ENCODE results near the gene CASP7. TPM values are rescaled to one million over a fixed set of nuclear protein-coding genes. Genes with fewer than 3 reads are reported as not detected.
A peak's percentile ranks its signal among the peaks of the same experiment; 100 is the strongest.

Gene CASP7
- polyA plus RNA-seq, 1 donor from 2014 or later, result 13.4 TPM

GRCh38 chr10:113689574-113689973 lies 9.9 kb downstream of the CASP7 start:
- Mint-ChIP-seq H3K4me3 (peak overlapping the region in 1 of 4 donors; percentile 32), H3K4me1 (peaks cover 18 to 22% (median 20%) of the 10 kb centered on the region in 3 donors), H3K9me3 (peaks cover 10 to 39% (median 23%) of the 10 kb centered on the region in 3 donors), H3K36me3 (peaks cover 39% of the 10 kb centered on the region), H3K27me3 (no peaks in the 10 kb centered on the region), H3K27ac (peak overlapping the region in 1 of 3 donors; percentile 55)

- no peak overlapping the region for H3K27ac Mint-ChIP-seq
- H3K27me3 Mint-ChIP-seq, result no peaks in the 10 kb centered on the region
- peaks cover 32% of the 10 kb centered on the region for H3K36me3 Mint-ChIP-seq
- peaks cover 14 to 17% (median 16%) of the 10 kb centered on the region in 3 donors for H3K4me1 Mint-ChIP-seq
- no peak overlapping the region for H3K4me3 Mint-ChIP-seq
- H3K9me3 Mint-ChIP-seq, result peaks cover 10 to 31% (median 23%) of the 10 kb centered on the region in 3 donors
Measured at GRCh38 chr10:113690749-113691148, 11.0 kb downstream of the CASP7 start.

- Mint-ChIP-seq H3K4me1 (peaks cover 14 to 17% (median 16%) of the 10 kb centered on the region in 3 donors), H3K27me3 (no peaks in the 10 kb centered on the region), H3K36me3 (peaks cover 31% of the 10 kb centered on the region), H3K9me3 (peaks cover 10 to 29% (median 23%) of the 10 kb centered on the region in 3 donors), H3K4me3 (no peak overlapping the region), H3K27ac (no peak overlapping the region)
Measured at GRCh38 chr10:113691381-113691780, 11.7 kb downstream of the CASP7 start.

GRCh38 chr10:113692271-113692670 lies 12.6 kb downstream of the CASP7 start:
- no peak overlapping the region for H3K4me3 Mint-ChIP-seq
- H3K27me3 Mint-ChIP-seq, result no peaks in the 10 kb centered on the region
- peaks cover 10 to 29% (median 20%) of the 10 kb centered on the region in 3 donors for H3K9me3 Mint-ChIP-seq
- no peak overlapping the region for H3K27ac Mint-ChIP-seq
- H3K36me3 Mint-ChIP-seq, result peaks cover 29% of the 10 kb centered on the region
- peaks cover 14 to 17% (median 16%) of the 10 kb centered on the region in 3 donors for H3K4me1 Mint-ChIP-seq

GRCh38 chr10:113693348-113693747 lies 13.6 kb downstream of the CASP7 start:
- Mint-ChIP-seq H3K27me3 (no peaks in the 10 kb centered on the region), H3K36me3 (peaks cover 26% of the 10 kb centered on the region), H3K9me3 (peaks cover 10 to 26% (median 12%) of the 10 kb centered on the region in 3 donors), H3K27ac (no peak overlapping the region), H3K4me1 (peaks cover 11 to 14% (median 13%) of the 10 kb centered on the region in 3 donors), H3K4me3 (peak overlapping the region in 1 of 4 donors; percentile 45)

- peaks cover 18% of the 10 kb centered on the region for H3K36me3 Mint-ChIP-seq
- H3K9me3 Mint-ChIP-seq, result peaks cover 7 to 11% (median 10%) of the 10 kb centered on the region in 3 donors
- no peaks in the 10 kb centered on the region for H3K27me3 Mint-ChIP-seq
- H3K4me1 Mint-ChIP-seq, result peaks cover 0 to 4% (median 0%) of the 10 kb centered on the region in 3 donors
- no peak overlapping the region for H3K27ac Mint-ChIP-seq
- H3K4me3 Mint-ChIP-seq, result no peak overlapping the region
Measured at GRCh38 chr10:113695691-113696090, 16.0 kb downstream of the CASP7 start.

- H3K27me3 Mint-ChIP-seq, result no peaks in the 10 kb centered on the region
- H3K27ac Mint-ChIP-seq, result no peak overlapping the region
- H3K4me3 Mint-ChIP-seq, result no peak overlapping the region
- peaks cover 6 to 11% (median 8%) of the 10 kb centered on the region in 3 donors for H3K9me3 Mint-ChIP-seq
- peaks cover 18% of the 10 kb centered on the region for H3K36me3 Mint-ChIP-seq
- peaks cover 0 to 4% (median 0%) of the 10 kb centered on the region in 3 donors for H3K4me1 Mint-ChIP-seq
Measured at GRCh38 chr10:113697595-113697994, 17.9 kb downstream of the CASP7 start.

- Mint-ChIP-seq H3K4me1 (peaks cover 0 to 6% (median 4%) of the 10 kb centered on the region in 3 donors), H3K36me3 (peaks cover 8% of the 10 kb centered on the region), H3K27ac (no peak overlapping the region), H3K9me3 (no peaks in the 10 kb centered on the region), H3K27me3 (no peaks in the 10 kb centered on the region), H3K4me3 (no peak overlapping the region)
Measured at GRCh38 chr10:113704637-113705343, 25.1 kb downstream of the CASP7 start.

GRCh38 chr10:113705344-113705652 lies 25.6 kb downstream of the CASP7 start:
- peaks cover 8% of the 10 kb centered on the region for H3K36me3 Mint-ChIP-seq
- no peaks in the 10 kb centered on the region for H3K9me3 Mint-ChIP-seq
- H3K27ac Mint-ChIP-seq, result no peak overlapping the region
- H3K4me1 Mint-ChIP-seq, result peaks cover 0 to 8% (median 4%) of the 10 kb centered on the region in 3 donors
- H3K4me3 Mint-ChIP-seq, result no peak overlapping the region
- H3K27me3 Mint-ChIP-seq, result no peaks in the 10 kb centered on the region

GRCh38 chr10:113706623-113707022 lies 26.9 kb downstream of the CASP7 start:
- no peaks in the 10 kb centered on the region for H3K9me3 Mint-ChIP-seq
- H3K27me3 Mint-ChIP-seq, result no peaks in the 10 kb centered on the region
- no peak overlapping the region for H3K4me3 Mint-ChIP-seq
- H3K4me1 Mint-ChIP-seq, result peaks cover 0 to 8% (median 4%) of the 10 kb centered on the region in 3 donors
- peaks cover 5% of the 10 kb centered on the region for H3K36me3 Mint-ChIP-seq
- no peak overlapping the region for H3K27ac Mint-ChIP-seq

GRCh38 chr10:113708640-113709039 lies 28.9 kb downstream of the CASP7 start:
- Mint-ChIP-seq H3K4me3 (no peak overlapping the region), H3K36me3 (peaks cover 5% of the 10 kb centered on the region), H3K27ac (peak overlapping the region in 1 of 3 donors; percentile 11), H3K9me3 (peaks cover 0 to 2% (median 0%) of the 10 kb centered on the region in 3 donors), H3K4me1 (peaks cover 0 to 11% (median 4%) of the 10 kb centered on the region in 3 donors), H3K27me3 (no peaks in the 10 kb centered on the region)

GRCh38 chr10:113709221-113709838 lies 29.6 kb downstream of the CASP7 start:
- H3K27me3 Mint-ChIP-seq, result no peaks in the 10 kb centered on the region
- no peak overlapping the region for H3K4me3 Mint-ChIP-seq
- H3K27ac Mint-ChIP-seq, result peak overlapping the region in 1 of 3 donors; percentile 11
- peaks cover 8% of the 10 kb centered on the region for H3K36me3 Mint-ChIP-seq
- peaks cover 0 to 11% (median 4%) of the 10 kb centered on the region in 3 donors for H3K4me1 Mint-ChIP-seq
- H3K9me3 Mint-ChIP-seq, result peaks cover 0 to 2% (median 0%) of the 10 kb centered on the region in 3 donors

GRCh38 chr10:113711142-113711541 lies 31.4 kb downstream of the CASP7 start:
- no peak overlapping the region for H3K27ac Mint-ChIP-seq

GRCh38 chr10:113712024-113712423 lies 32.3 kb downstream of the CASP7 start:
- no peak overlapping the region for H3K27ac Mint-ChIP-seq
- peaks cover 19% of the 10 kb centered on the region for H3K36me3 Mint-ChIP-seq
- H3K27me3 Mint-ChIP-seq, result no peaks in the 10 kb centered on the region
- H3K4me3 Mint-ChIP-seq, result no peak overlapping the region
- peaks cover 0 to 2% (median 0%) of the 10 kb centered on the region in 3 donors for H3K9me3 Mint-ChIP-seq
- peaks cover 10 to 19% (median 13%) of the 10 kb centered on the region in 3 donors for H3K4me1 Mint-ChIP-seq

More at GRCh38 chr10:113711142-113711541, 31.4 kb downstream of the CASP7 start:
- H3K9me3 Mint-ChIP-seq, result peaks cover 0 to 2% (median 0%) of the 10 kb centered on the region in 3 donors
- H3K4me3 Mint-ChIP-seq, result no peak overlapping the region
- peaks cover 15% of the 10 kb centered on the region for H3K36me3 Mint-ChIP-seq
- no peaks in the 10 kb centered on the region for H3K27me3 Mint-ChIP-seq
- peaks cover 4 to 15% (median 9%) of the 10 kb centered on the region in 3 donors for H3K4me1 Mint-ChIP-seq

All from IgD-negative memory B cell (primary cell).